Activated T-cell treated with anti-CD3 and anti-CD28 coated beads, Interleukin-2, amount 50 U/mL, for 24 hours (primary cell): ENCODE results near the gene SREBF2.
A peak's percentile ranks its signal among the peaks of the same experiment; 100 is the strongest.

Experiments
- DNase-seq: peaks from one replicate; pipeline ENCODE4 v3.0.0-alpha.2; 2020
- H3K27ac Mint-ChIP-seq: 2 replicates; pipeline ENCODE4 v1.8.0; 2020; ENCODE audit warnings: mild to moderate bottlenecking, mixed read lengths
- H3K27me3 Mint-ChIP-seq: 2 replicates; pipeline ENCODE4 v1.8.0; 2020; ENCODE audit warnings: mixed read lengths
- H3K36me3 Mint-ChIP-seq: 2 replicates; pipeline ENCODE4 v1.8.0; 2020; ENCODE audit warnings: low read depth, mixed read lengths
- H3K4me1 Mint-ChIP-seq: 2 replicates; pipeline ENCODE4 v1.8.0; 2020; ENCODE audit warnings: low read depth, mixed read lengths
- H3K4me3 Mint-ChIP-seq: 2 replicates; pipeline ENCODE4 v1.8.0; 2020; ENCODE audit warnings: mild to moderate bottlenecking, moderate library complexity, mixed read lengths
- H3K9me3 Mint-ChIP-seq: 2 replicates; pipeline ENCODE4 v1.8.0; 2020; ENCODE audit warnings: mixed read lengths

Gene SREBF2

DNA sequence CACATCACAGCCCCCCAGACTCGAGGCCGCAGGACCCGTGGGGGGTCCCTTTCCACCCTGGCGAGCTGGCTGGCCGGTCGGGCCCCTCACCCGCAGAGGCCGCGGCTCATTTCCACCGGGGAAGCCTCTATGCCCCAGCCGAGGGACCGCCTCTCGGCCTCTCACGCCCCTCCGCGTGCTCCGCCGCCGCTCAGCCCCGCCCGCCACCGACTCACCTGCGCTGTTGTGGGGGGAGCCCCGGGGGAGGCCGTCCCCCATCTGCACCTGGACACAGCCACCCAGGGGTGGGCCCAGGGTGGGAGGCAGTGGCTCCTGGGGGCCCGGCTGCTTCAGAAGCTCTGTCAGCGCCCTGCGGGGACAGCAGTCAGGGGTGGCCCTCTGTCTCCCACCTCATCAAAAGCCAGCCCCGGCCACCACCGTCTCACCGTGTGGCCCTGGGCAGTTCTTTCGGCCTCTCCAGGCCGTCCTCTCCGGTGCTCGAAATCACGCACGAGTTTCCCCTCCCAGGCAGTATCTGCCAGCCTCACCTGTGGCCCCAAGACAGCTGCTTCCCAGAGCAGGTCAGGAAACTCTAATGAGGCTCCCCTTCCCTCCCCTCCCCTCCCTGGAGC is 78.2 kb downstream of the SREBF2 start:
- H3K4me1 Mint-ChIP-seq, result peaks cover 51% of the 10 kb centered on the region
- peak; percentile 60 for DNase-seq
- peaks cover 44% of the 10 kb centered on the region for H3K27me3 Mint-ChIP-seq
- peaks cover 13% of the 10 kb centered on the region for H3K36me3 Mint-ChIP-seq
- peak overlapping the region; percentile 59 for H3K27ac Mint-ChIP-seq
- no peaks in the 10 kb centered on the region for H3K9me3 Mint-ChIP-seq
- no peak overlapping the region for H3K4me3 Mint-ChIP-seq

DNA sequence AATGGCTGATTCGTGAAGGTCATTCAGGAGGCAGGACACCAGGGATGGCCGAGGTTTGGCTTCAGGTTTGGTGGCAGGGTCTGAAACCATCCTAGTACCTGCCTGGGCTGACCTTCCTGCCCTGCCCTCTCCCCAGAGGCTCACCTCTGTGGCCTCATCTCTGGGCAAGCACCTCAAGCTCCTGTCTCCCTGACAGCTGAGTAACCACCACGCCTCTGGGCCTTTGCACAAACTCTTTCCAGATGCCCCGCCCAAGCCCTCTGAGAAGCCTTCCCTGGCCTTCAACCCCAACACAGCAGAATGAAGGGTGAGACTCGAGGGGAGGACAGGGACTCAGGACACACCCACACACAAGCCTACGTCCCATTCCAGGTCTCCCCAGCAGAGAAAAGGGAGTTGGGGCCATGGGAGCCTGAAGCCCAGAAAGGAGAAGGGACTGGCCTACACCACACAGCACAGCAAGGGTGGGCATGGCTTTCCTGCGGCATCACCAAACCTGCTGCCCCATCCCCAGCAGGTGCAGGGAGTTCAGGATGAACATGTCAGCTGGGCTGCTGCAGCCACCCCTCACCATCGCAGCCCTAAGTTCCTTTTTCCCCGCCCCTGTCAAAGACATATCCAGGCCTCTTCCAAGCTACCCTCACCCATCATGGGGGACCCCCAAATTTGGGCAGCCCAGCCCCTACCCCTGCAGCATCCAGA is 79.6 kb downstream of the SREBF2 start:
- Mint-ChIP-seq H3K27me3 (peaks cover 54% of the 10 kb centered on the region), H3K27ac (peak overlapping the region; percentile 80)

DNA sequence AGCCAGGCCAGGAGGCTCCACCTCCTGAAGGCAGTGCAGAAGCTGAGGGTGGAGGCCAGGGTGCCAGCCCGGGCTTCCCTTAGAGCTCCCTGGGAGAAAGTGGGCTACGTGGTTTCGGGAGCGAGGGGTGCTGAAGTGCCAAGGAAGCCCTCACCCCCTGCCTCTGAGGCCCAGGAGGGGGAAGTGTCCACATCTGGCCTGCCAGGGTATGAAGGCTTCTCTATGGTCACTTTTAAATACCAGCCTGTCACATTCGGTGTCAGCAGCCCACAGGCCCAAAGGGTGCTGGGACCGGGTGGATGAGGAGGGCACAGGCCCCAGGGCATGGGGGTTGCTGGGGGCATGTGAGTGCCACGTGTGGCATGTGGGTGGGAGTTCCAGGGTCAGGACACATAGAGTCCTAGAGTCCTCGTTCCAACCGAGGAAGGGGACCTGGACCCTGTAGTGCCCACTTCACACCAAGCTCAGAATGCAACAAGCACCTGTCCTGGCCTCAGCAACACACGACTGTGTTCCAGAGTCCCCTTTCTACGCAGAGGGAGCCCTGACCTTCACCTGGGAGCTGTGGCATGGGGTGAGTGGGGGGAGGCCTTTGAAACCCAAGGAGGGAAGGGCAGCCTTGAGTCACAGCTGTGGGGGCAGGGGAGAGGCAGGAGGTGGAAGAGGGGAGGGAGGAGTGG is 80.3 kb downstream of the SREBF2 start:
- peak overlapping the region; percentile 59 for H3K4me3 Mint-ChIP-seq
- H3K4me1 Mint-ChIP-seq, result peaks cover 45% of the 10 kb centered on the region
- H3K9me3 Mint-ChIP-seq, result no peaks in the 10 kb centered on the region
- no peak for DNase-seq
- peaks cover 2% of the 10 kb centered on the region for H3K36me3 Mint-ChIP-seq
- H3K27me3 Mint-ChIP-seq, result peaks cover 55% of the 10 kb centered on the region
- H3K27ac Mint-ChIP-seq, result peak overlapping the region; percentile 80

More for the DNA sequence above, 79.6 kb downstream of the SREBF2 start:
- H3K9me3 Mint-ChIP-seq, result no peaks in the 10 kb centered on the region
- H3K4me3 Mint-ChIP-seq, result no peak overlapping the region
- H3K36me3 Mint-ChIP-seq, result peaks cover 3% of the 10 kb centered on the region
- peaks cover 47% of the 10 kb centered on the region for H3K4me1 Mint-ChIP-seq
- no peak for DNase-seq

DNA sequence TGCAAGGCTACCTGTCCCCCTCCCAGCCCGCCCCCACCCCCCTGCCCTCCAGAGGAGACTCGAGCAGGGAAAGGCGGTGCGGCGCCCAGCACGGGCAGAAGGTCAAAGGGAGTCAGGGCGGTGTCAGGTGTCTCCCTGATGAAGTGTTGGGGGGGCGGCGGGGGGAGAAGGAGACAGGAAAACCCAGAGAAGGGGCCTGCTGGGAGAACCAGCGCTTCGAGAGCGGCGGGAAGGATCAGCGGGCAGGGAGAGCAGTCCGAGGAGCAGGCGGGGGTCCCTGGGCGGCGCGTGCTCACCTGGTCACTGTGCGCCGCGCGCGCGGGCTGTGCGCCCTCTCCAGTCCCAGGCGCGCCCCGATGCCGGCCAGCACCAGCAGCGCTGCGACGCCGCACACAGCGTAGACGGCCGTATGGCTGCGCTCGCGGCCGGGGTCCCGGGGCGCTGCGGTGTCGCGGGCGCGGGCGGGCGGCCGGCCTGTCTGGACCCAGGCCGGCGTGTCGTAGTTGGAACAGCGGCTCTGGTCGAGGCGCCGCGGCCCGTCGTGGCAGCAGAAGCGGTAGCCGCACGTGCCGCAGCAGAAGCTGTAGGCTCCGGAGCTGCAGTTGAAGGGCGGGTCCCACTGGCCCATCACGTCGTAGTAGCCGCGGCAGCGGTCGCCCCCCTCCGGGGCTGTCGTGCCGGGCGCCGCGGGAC is 81.1 kb downstream of the SREBF2 start:
- Mint-ChIP-seq H3K4me3 (no peak overlapping the region), H3K4me1 (peaks cover 42% of the 10 kb centered on the region), H3K27ac (no peak overlapping the region), H3K36me3 (no peaks in the 10 kb centered on the region), H3K9me3 (no peaks in the 10 kb centered on the region), H3K27me3 (peaks cover 52% of the 10 kb centered on the region)
- DNase-seq, result peak; percentile 59

DNA sequence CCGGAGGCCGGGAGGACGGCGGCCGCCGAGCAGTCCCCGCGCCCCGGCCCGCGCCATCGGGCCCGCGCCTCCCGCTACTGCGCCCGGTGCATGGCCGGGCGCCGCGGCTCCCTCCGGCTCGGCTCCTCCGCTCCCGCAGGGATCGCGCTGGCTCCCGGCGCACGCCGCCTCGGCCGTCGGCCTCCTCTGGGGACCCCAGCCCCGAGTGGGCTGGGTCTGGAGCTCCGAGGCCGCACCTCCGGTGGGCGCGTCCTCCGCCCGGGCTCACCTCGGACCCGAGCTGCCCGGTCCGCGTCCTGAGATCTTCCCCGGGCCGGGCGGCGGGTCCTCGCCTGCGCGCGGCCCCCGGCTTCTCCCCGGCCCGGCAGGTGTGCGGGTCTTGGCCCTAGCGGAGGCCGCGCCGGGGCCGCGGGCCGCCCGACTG is 81.7 kb downstream of the SREBF2 start:
- Mint-ChIP-seq H3K4me1 (peaks cover 41% of the 10 kb centered on the region), H3K9me3 (no peaks in the 10 kb centered on the region), H3K4me3 (no peak overlapping the region), H3K27ac (no peak overlapping the region), H3K27me3 (peaks cover 48% of the 10 kb centered on the region), H3K36me3 (no peaks in the 10 kb centered on the region)
- no peak for DNase-seq

DNA sequence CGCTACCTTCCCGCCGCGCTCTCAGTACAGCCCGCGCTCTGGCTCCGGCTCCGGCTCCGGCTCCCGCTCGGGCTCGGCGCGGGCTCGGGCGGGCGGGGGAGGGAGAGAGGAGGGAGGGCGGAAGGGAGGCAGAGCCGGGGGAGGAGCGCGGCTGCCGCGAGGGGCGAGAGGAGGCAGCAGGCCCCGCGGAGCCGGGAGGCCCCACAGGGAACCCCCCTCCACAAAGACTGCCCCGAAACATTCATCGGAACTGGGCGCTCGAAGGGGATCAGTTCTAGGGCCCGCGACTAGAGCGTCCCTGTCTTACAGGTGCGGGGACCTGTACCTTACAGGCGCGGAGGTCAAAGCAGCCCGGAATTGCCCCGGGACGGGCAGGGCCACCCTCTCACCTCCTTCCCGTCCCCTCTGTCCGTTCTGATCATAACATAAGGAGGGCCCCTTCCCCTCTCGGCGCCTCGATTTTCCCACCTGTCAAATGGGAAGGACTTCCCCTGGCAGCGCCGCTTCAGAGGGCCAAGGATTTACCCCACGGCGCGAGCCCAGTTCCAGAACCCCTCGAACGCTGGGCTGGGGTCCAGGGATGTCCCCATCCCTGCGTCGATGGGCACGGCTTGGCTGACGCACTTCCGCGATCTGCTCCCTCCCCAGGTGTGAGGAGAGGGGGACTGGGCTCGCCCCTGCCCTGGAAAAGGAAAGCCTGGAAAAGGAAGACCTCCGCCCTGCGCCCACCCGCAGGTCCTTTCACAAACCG is 82.3 kb downstream of the SREBF2 start, which contains the start of gene SHISA8:
SHISA8 (minus strand) TSS at position 40 of the 751 bp plus-strand sequence. CDS start 407 bp downstream, outside the sequence.
- Mint-ChIP-seq H3K27ac (peak within 1 kb of the TSS; percentile 64), H3K36me3 (no peaks in the 10 kb centered on the region), H3K27me3 (peaks cover 48% of the 10 kb centered on the region), H3K4me1 (peaks cover 42% of the 10 kb centered on the region), H3K4me3 (peak within 1 kb of the TSS; percentile 56), H3K9me3 (no peaks in the 10 kb centered on the region)
- DNase-seq, result peak; percentile 76

DNA sequence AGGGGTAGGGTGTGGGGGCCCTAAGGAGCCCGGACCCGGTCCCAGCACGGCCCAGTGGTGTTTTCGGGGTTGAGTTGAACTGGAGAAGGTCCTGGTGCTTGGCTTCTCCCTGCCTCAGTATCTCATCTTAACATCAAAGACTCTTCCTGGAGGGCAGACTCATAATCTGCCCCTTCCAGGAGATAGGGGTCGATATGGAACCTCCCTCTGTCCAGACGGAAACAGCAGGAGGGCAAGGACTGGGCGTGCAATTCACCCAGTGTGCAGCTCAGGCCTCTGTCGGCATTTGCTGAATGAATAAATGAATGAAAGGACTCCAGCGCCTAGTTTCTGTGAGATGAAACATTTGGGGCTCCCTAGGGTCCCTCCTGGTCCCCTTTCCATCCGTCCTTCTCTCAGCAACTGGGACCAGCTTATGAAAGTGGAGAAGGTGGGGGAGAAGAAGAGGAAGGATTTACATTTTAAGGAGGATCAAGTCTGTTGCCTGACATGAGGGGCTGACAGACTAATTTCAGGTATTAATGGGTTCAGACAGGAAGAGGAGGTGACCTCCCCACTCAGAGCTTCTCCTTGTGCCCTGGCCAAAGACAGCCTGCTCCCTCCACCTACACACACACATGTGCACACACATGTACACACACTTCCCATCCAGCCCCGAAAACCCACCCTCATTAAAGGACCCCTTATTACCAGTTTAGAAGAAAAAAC is 83.0 kb downstream of the SREBF2 start:
- Mint-ChIP-seq H3K4me3 (peak overlapping the region; percentile 56), H3K9me3 (no peaks in the 10 kb centered on the region), H3K27me3 (peaks cover 46% of the 10 kb centered on the region), H3K36me3 (no peaks in the 10 kb centered on the region), H3K27ac (peak overlapping the region; percentile 64), H3K4me1 (peaks cover 43% of the 10 kb centered on the region)
- DNase-seq, result no peak

DNA sequence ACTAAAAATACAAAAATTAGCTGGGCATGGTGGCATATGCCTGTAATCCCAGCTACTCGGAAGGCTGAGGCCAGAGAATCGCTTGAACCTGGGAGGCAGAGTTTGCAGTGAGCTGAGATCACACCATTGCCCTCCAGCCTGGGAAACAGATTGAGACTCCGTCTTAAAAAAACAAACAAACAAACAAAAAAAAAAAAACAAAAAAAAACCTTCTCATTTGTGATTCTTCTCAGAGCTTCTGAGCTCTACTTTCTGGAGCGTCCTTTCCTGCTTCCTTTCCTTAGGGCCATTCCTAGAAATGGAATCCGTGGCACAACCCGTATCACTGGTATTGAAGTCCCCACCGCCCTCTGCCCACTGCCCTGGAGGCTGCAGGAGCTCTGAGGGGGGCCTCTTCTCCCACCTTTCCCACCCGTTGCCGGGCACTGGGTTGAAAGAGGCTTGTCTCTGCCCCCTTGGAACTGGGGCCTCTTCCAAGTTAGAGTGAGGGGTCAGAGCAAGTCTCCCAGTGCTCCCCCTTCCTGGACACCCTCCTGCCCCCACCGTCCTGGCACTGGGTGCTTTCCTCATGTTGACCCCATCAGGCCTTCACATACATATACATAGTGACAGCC is 83.9 kb downstream of the SREBF2 start:
- H3K9me3 Mint-ChIP-seq, result no peaks in the 10 kb centered on the region
- H3K4me1 Mint-ChIP-seq, result peaks cover 39% of the 10 kb centered on the region
- H3K27ac Mint-ChIP-seq, result no peak overlapping the region
- no peaks in the 10 kb centered on the region for H3K36me3 Mint-ChIP-seq
- DNase-seq, result no peak
- peaks cover 39% of the 10 kb centered on the region for H3K27me3 Mint-ChIP-seq
- no peak overlapping the region for H3K4me3 Mint-ChIP-seq

DNA sequence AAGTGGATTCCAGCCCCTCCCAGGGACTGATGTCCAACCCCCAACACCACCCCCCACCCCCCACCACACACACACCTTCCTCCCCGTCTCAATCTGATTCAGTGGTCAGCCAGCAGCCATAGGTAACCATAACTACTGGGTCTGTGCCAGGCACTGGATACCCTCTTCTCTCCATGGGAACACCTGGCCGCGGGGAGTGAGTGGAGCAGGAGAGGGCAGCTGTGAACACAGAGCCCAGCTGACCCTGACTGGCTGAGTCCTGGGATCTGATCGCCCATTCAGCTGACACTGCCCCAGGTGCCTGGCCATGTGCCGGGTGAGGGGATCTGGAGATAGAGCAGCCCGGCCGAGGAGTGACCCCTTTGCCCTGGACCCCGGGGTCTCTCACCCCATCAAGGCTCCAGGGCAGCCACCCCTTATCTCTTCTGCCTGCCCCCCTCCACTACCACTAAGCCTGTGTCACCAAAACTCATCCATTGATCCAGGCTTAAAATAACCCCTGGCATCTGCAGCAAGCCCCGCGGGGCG is 84.5 kb downstream of the SREBF2 start:
- H3K4me1 Mint-ChIP-seq, result peaks cover 35% of the 10 kb centered on the region
- no peaks in the 10 kb centered on the region for H3K9me3 Mint-ChIP-seq
- no peaks in the 10 kb centered on the region for H3K36me3 Mint-ChIP-seq
- DNase-seq, result no peak
- H3K4me3 Mint-ChIP-seq, result no peak overlapping the region
- H3K27ac Mint-ChIP-seq, result no peak overlapping the region
- H3K27me3 Mint-ChIP-seq, result peaks cover 33% of the 10 kb centered on the region

DNA sequence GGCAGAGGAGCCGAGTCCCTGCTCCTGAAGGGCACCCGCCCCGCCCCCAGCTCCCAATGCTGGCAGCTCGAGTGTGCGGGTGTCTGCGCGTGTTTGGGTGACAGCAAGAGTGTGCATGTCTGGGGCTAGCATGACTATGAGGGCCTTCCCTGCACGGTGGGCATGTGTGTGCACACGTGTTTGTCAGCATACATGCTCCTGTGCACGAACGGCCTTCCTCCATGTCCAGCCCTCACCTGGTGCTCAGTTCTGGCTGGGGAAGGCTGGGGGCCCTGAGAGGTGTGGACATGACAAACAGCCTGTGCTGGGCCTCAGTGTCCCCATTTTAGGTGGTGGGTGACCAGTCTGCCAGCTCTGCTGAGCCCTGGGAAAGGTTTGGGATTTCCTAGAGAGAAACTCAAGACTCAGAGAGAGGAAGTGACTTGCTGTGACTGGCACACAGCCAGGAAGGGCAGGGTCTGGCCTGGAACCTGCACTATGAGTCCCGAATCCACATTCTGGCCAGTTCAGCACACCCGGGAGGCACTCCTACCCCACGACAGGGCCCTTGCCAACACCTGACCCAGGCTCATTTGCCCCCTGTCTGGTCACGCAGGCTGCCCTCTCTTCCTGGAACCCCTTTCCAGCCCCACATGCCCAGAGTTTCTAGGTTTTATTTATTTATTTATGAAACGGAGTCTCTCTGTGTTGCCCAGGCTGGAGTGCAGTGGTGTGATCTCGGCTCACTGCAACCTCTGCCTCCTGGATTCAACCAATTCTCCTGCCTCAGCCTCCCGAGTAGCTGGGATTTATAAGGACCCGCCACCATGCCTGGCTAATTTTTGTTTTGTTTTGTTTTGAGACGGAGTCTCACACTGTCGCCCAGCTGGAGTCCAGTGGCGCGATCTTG is 85.2 kb downstream of the SREBF2 start:
- no peak for DNase-seq
- Mint-ChIP-seq H3K27ac (peak overlapping the region; percentile 26), H3K4me1 (peaks cover 30% of the 10 kb centered on the region), H3K9me3 (no peaks in the 10 kb centered on the region), H3K36me3 (peaks cover 1% of the 10 kb centered on the region), H3K27me3 (peaks cover 26% of the 10 kb centered on the region), H3K4me3 (no peak overlapping the region)

DNA sequence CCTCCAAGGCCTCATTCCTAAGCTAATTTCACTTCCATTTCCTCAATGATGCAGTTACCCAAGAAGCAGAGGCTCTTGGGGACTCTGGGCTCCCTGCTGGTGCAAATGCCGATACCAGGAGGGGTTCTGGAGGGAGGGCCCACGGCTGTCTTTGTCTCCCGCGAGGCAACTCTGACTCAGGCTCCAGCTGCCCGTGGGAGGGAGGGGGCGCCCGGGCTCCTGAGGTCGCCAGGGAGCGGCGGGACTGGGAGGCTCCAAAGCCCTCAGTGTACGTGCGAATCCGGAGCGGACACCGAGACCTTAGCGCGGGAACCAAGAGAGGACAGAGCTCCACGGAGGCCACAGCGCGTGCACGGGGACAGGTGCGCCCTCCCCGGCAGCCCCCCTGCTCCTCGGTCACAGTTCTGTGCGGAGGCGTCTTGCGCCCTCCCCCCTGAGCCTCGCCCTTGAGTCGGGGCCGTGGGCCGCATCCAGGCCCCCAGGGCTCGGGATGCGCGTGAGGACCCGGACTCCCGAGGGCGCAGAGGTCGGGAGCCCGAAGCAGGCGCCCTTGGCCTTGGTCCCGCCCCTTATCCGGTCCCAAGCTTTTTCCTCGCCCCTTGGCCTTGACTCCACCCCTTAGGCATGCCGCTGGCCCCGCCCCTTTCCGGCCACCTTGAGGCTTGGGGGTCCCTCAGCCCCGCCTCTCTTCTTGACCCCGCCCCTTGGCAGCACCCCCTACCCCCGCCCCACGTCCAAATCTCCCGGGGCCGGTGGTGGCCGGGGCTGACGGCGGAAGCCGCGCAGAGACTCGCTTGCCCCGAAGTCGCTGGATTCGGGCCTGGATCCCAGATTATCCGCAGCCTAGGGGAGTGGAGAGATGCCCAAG is 86.7 kb downstream of the SREBF2 start:
- peaks cover 1% of the 10 kb centered on the region for H3K36me3 Mint-ChIP-seq
- peak overlapping the region; percentile 47 for H3K4me3 Mint-ChIP-seq
- H3K4me1 Mint-ChIP-seq, result peaks cover 27% of the 10 kb centered on the region
- H3K27ac Mint-ChIP-seq, result peak overlapping the region; percentile 8
- no peaks in the 10 kb centered on the region for H3K9me3 Mint-ChIP-seq
- peaks cover 22% of the 10 kb centered on the region for H3K27me3 Mint-ChIP-seq
- peak; percentile 69 for DNase-seq
